Measurements from ENCODE around the gene NEAT1.

The NEAT1 gene

GRCh38 chr11:65389294-65389980 lies 33.2 kb upstream of the NEAT1 start:
- no peak for DNase-seq

GRCh38 chr11:65390099-65390941 lies 32.3 kb upstream of the NEAT1 start:
- DNase-seq, result no peak

GRCh38 chr11:65390996-65391395 lies 31.6 kb upstream of the NEAT1 start:
- peak in 1 of 51 donors; percentile 5 for DNase-seq

GRCh38 chr11:65392186-65392829 lies 30.3 kb upstream of the NEAT1 start:
- DNase-seq, result no peak

GRCh38 chr11:65392899-65393298 lies 29.7 kb upstream of the NEAT1 start:
- DNase-seq, result no peak

- no peak for DNase-seq
Measured at GRCh38 chr11:65393513-65394079, 29.0 kb upstream of the NEAT1 start.

GRCh38 chr11:65394125-65394536 lies 28.5 kb upstream of the NEAT1 start:
- no peak for DNase-seq

- DNase-seq, result no peak
Measured at GRCh38 chr11:65395961-65396530, 26.6 kb upstream of the NEAT1 start.

GRCh38 chr11:65396769-65397745 lies 25.5 kb upstream of the NEAT1 start:
- DNase-seq, result no peak

- DNase-seq, result peak in 1 of 51 donors; percentile 17
Measured at GRCh38 chr11:65398362-65398910, 24.2 kb upstream of the NEAT1 start.

GRCh38 chr11:65399249-65399648 lies 23.3 kb upstream of the NEAT1 start:
- DNase-seq, result no peak

GRCh38 chr11:65399845-65400244 lies 22.8 kb upstream of the NEAT1 start:
- DNase-seq, result no peak

GRCh38 chr11:65400307-65401072 lies 22.1 kb upstream of the NEAT1 start:
- DNase-seq, result no peak

GRCh38 chr11:65401073-65401802 lies 21.4 kb upstream of the NEAT1 start:
- no peak for DNase-seq

- no peak for DNase-seq
Measured at GRCh38 chr11:65401803-65402248, 20.8 kb upstream of the NEAT1 start.

GRCh38 chr11:65402790-65403189 lies 19.8 kb upstream of the NEAT1 start:
- DNase-seq, result no peak

GRCh38 chr11:65403607-65404121 lies 18.9 kb upstream of the NEAT1 start:
- DNase-seq, result peak in 1 of 51 donors; percentile 6

GRCh38 chr11:65404210-65404609 lies 18.4 kb upstream of the NEAT1 start:
- no peak for DNase-seq

Measured in hypothalamus (tissue), 51 donors.